Liver (tissue), 9 donors: Measurements from ENCODE around the gene SCLY. TPM values are rescaled to one million over a fixed set of nuclear protein-coding genes. Genes with fewer than 3 reads are reported as not detected.

Experiments used
- DNase-seq: peaks from one replicate; pipeline ENCODE4 v3.0.0-alpha.2; 2017; ENCODE audit warnings: low spot score
- H3K27ac ChIP-seq, 2 donors: one replicate each; pipeline ENCODE4 v1.7.0; 2013; ENCODE audit warnings: inconsistent platforms in 2 of 2, low read length in 2 of 2, control low read depth in 1 of 2, low read depth in 1 of 2, mild to moderate bottlenecking in 1 of 2
- H3K27me3 ChIP-seq, 4 donors: one replicate each; pipeline versions ENCODE4 v1.6.1 to v1.7.0; 2013; ENCODE audit warnings: low read length in 3 of 4, inconsistent platforms in 1 of 4, mild to moderate bottlenecking in 1 of 4, moderate library complexity in 1 of 4; ENCODE audit not compliant: control insufficient read depth in 4 of 4, insufficient read depth in 4 of 4
- H3K36me3 ChIP-seq, 4 donors: one replicate each; pipeline versions ENCODE4 v1.6.1 to v1.7.0; 2013; ENCODE audit warnings: low read length in 3 of 4, mild to moderate bottlenecking in 3 of 4, low read depth in 1 of 4, moderate library complexity in 1 of 4; ENCODE audit not compliant: control insufficient read depth in 4 of 4, insufficient read depth in 3 of 4
- H3K4me1 ChIP-seq, 4 donors: one replicate each; pipeline versions ENCODE4 v1.6.1 to v1.7.0; 2013; ENCODE audit warnings: low read length in 3 of 4, mild to moderate bottlenecking in 3 of 4, moderate library complexity in 1 of 4; ENCODE audit not compliant: control insufficient read depth in 4 of 4, insufficient read depth in 4 of 4
- H3K4me3 ChIP-seq, 3 donors: one replicate each; pipeline versions ENCODE4 v1.6.1 to v1.7.0; 2013; ENCODE audit warnings: low read length in 3 of 3, control low read depth in 1 of 3, low read depth in 1 of 3, mild to moderate bottlenecking in 1 of 3
- H3K9ac ChIP-seq, 2 donors: one replicate each; pipeline ENCODE4 v1.7.0; 2013; ENCODE audit warnings: low read length in 2 of 2, mild to moderate bottlenecking in 2 of 2, moderate library complexity in 2 of 2, control low read depth in 1 of 2, low read depth in 1 of 2
- H3K9me3 ChIP-seq, 4 donors: one replicate each; pipeline versions ENCODE4 v1.6.1 to v1.7.0; 2013; ENCODE audit warnings: low read length in 3 of 4; ENCODE audit not compliant: control insufficient read depth in 4 of 4
- EGR1 ChIP-seq, 2 donors: IDR thresholded peaks; 2 replicates each; pipeline ENCODE4 v1.6.1; 2016 to 2018; ENCODE audit warnings: antibody characterized with exemption in 2 of 2, low read depth in 2 of 2
- FOXA1 ChIP-seq: IDR thresholded peaks from 2 replicates; pipeline ENCODE4 v1.6.1; 2016; ENCODE audit warnings: antibody characterized with exemption
- FOXA2 ChIP-seq: IDR thresholded peaks from 2 replicates; pipeline ENCODE4 v1.6.1; 2016; ENCODE audit warnings: antibody characterized with exemption
- GABPA ChIP-seq, 2 donors: IDR thresholded peaks in 1 of 2; conservative IDR thresholded peaks in 1 of 2; 2 replicates each; pipeline ENCODE4 v1.6.1; 2016; ENCODE audit warnings: antibody characterized with exemption in 2 of 2, mild to moderate bottlenecking in 1 of 2, moderate library complexity in 1 of 2
- HNF4A ChIP-seq, 2 donors: conservative IDR thresholded peaks; 2 replicates each; pipeline ENCODE4 v1.6.1; 2016; ENCODE audit warnings: antibody characterized with exemption in 2 of 2, mild to moderate bottlenecking in 2 of 2
- HNF4G ChIP-seq: IDR thresholded peaks from 2 replicates; pipeline ENCODE4 v1.6.1; 2016; ENCODE audit warnings: antibody characterized with exemption
- JUND ChIP-seq, 2 donors: IDR thresholded peaks; 2 replicates each; pipeline ENCODE4 v1.6.1; 2016; ENCODE audit warnings: antibody characterized with exemption in 2 of 2
- RAD21 ChIP-seq, 2 donors: IDR thresholded peaks; 2 replicates each; pipeline ENCODE4 v1.6.1; 2016; ENCODE audit warnings: antibody characterized with exemption in 2 of 2, mild to moderate bottlenecking in 2 of 2
- SP1 ChIP-seq: IDR thresholded peaks from 2 replicates; pipeline ENCODE4 v1.6.1; 2018; ENCODE audit warnings: antibody characterized with exemption, mild to moderate bottlenecking
- TAF1 ChIP-seq: conservative IDR thresholded peaks from 2 replicates; pipeline ENCODE4 v1.6.1; 2016; ENCODE audit warnings: antibody characterized with exemption, mild to moderate bottlenecking
- YY1 ChIP-seq: IDR thresholded peaks from 2 replicates; pipeline ENCODE4 v1.6.1; 2016; ENCODE audit warnings: antibody characterized with exemption, mild to moderate bottlenecking
- WGBS: extraction: QIAGEN DNeasy Blood & Tissue Kit; methylation state at CpG from one replicate; pipeline ENCODE4 v1.1.7; 2013; 5-methylcytosine and 5-hydroxymethylcytosine counted together
- polyA plus RNA-seq, 2 donors: library from polyadenylated mRNA; stranded (reverse) in 1 of 2; unstranded in 1 of 2; fragments of 200-250 nt in 1 of 2; fragments of >200 nt in 1 of 2; fragmentation: Nextera tagmentation in 1 of 2; extraction: Ambion mirVana in 1 of 2; gene quantifications; one replicate each; pipeline versions ENCODE4 v1.2.1 to v1.2.3, GENCODE V29; 2013 to 2015
- total RNA-seq, 2 donors: library from RNA; depleted of rRNA; stranded (reverse); fragments of >200 nt; gene quantifications; one replicate each; pipeline ENCODE4 v1.2.3, GENCODE V29; 2014
- TF ChIP-seq, protein P1 (sequence below): IDR thresholded peaks from 2 replicates; pipeline ENCODE4 v1.6.1; 2016; ENCODE audit warnings: antibody characterized with exemption
- TF ChIP-seq, protein P2 (sequence below): fragments of 150-350 bp; IDR thresholded peaks from 2 replicates; pipeline ENCODE4 v1.5.1; 2017; ENCODE audit warnings: improper control_type of control experiment, low read depth, low read length; ENCODE audit not compliant: missing input control
- TF ChIP-seq, protein P3 (sequence below): IDR thresholded peaks from 2 replicates; pipeline ENCODE4 v1.6.1; 2016; ENCODE audit warnings: antibody characterized with exemption, mild to moderate bottlenecking
- TF ChIP-seq, protein P4 (sequence below): IDR thresholded peaks from 2 replicates; pipeline ENCODE4 v1.6.1; 2016; ENCODE audit warnings: antibody characterized with exemption
- donor health status: healthy.
- donor health status: healthy.
- donor health status: healthy.
- donor health status: healthy.
- donor health status: healthy.

Gene SCLY
- total and polyA plus RNA-seq, 4 donors = 21.6 to 39.2 (median 25.0) TPM

DNA sequence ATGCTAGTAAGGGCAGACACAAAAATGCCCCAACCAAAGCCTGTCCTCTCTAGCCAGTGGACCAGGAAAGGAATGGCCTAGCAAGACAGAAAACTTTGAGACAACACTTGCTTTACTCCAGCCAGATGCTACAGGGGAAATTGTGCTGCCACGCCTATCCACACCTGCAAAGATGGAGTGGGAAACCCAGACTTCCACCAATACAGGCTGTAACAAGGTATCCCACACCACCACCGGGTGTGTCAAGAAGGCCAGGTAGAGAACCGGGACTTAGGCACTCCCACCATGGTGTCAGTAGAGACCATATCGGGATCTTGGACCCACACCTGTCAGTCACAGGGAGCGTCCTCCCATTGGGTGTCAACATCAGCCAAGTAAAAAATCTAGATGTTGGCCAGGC, 23.1 kb downstream of the SCLY start:
- peaks cover 11 to 31% (median 25%) of the 10 kb centered on the region in 4 donors for H3K36me3 ChIP-seq
- H3K4me3 ChIP-seq = no peak overlapping the region
- H3K27ac ChIP-seq = no peak overlapping the region
- H3K27me3 ChIP-seq = no peaks in the 10 kb centered on the region
- WGBS = 88% methylated on average over 5 of the region's 5 CpGs
- H3K4me1 ChIP-seq = peaks cover 0 to 14% (median 5%) of the 10 kb centered on the region in 4 donors
- H3K9me3 ChIP-seq = peaks cover 0 to 5% (median 0%) of the 10 kb centered on the region in 4 donors
- no peak for DNase-seq
- TF ChIP-seq EGR1 (IDR thresholded peaks at IDR 0.05; ENCODE audit: low read depth in 2 of 2) (no peak), HNF4G (no peak), HNF4A (conservative IDR thresholded peaks at IDR 0.05) (no peak), RAD21 (IDR thresholded peaks at IDR 0.05) (no peak)
- TF ChIP-seq, protein P1, sequence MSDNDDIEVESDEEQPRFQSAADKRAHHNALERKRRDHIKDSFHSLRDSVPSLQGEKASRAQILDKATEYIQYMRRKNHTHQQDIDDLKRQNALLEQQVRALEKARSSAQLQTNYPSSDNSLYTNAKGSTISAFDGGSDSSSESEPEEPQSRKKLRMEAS = no peak
- TF ChIP-seq, protein P2, sequence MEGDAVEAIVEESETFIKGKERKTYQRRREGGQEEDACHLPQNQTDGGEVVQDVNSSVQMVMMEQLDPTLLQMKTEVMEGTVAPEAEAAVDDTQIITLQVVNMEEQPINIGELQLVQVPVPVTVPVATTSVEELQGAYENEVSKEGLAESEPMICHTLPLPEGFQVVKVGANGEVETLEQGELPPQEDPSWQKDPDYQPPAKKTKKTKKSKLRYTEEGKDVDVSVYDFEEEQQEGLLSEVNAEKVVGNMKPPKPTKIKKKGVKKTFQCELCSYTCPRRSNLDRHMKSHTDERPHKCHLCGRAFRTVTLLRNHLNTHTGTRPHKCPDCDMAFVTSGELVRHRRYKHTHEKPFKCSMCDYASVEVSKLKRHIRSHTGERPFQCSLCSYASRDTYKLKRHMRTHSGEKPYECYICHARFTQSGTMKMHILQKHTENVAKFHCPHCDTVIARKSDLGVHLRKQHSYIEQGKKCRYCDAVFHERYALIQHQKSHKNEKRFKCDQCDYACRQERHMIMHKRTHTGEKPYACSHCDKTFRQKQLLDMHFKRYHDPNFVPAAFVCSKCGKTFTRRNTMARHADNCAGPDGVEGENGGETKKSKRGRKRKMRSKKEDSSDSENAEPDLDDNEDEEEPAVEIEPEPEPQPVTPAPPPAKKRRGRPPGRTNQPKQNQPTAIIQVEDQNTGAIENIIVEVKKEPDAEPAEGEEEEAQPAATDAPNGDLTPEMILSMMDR = no peak
- TF ChIP-seq, protein P3, sequence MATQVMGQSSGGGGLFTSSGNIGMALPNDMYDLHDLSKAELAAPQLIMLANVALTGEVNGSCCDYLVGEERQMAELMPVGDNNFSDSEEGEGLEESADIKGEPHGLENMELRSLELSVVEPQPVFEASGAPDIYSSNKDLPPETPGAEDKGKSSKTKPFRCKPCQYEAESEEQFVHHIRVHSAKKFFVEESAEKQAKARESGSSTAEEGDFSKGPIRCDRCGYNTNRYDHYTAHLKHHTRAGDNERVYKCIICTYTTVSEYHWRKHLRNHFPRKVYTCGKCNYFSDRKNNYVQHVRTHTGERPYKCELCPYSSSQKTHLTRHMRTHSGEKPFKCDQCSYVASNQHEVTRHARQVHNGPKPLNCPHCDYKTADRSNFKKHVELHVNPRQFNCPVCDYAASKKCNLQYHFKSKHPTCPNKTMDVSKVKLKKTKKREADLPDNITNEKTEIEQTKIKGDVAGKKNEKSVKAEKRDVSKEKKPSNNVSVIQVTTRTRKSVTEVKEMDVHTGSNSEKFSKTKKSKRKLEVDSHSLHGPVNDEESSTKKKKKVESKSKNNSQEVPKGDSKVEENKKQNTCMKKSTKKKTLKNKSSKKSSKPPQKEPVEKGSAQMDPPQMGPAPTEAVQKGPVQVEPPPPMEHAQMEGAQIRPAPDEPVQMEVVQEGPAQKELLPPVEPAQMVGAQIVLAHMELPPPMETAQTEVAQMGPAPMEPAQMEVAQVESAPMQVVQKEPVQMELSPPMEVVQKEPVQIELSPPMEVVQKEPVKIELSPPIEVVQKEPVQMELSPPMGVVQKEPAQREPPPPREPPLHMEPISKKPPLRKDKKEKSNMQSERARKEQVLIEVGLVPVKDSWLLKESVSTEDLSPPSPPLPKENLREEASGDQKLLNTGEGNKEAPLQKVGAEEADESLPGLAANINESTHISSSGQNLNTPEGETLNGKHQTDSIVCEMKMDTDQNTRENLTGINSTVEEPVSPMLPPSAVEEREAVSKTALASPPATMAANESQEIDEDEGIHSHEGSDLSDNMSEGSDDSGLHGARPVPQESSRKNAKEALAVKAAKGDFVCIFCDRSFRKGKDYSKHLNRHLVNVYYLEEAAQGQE = no peak
- no peak overlapping the region for H3K9ac ChIP-seq

GRCh38 chr2:238084761-238085160, 24.0 kb downstream of the SCLY start:
- Histone ChIP-seq H3K36me3 (peaks cover 11 to 31% (median 25%) of the 10 kb centered on the region in 4 donors), H3K4me1 (peaks cover 0 to 6% (median 0%) of the 10 kb centered on the region in 4 donors), H3K9me3 (peaks cover 0 to 5% (median 0%) of the 10 kb centered on the region in 4 donors), H3K27ac (no peak overlapping the region), H3K9ac (no peak overlapping the region), H3K27me3 (no peaks in the 10 kb centered on the region), H3K4me3 (no peak overlapping the region)
- WGBS = 94% methylated on average over 7 of the region's 7 CpGs
- DNase-seq = no peak
- TF ChIP-seq GABPA (IDR thresholded peaks at IDR 0.05 in 1 of 2, conservative IDR thresholded peaks at IDR 0.05 in 1 of 2) (no peak), HNF4A (conservative IDR thresholded peaks at IDR 0.05) (no peak), SP1 (no peak), HNF4G (no peak), FOXA1 (no peak), RAD21 (IDR thresholded peaks at IDR 0.05) (no peak), JUND (IDR thresholded peaks at IDR 0.05) (no peak), TAF1 (no peak), FOXA2 (no peak), YY1 (no peak)
- TF ChIP-seq, protein P3 = no peak
- TF ChIP-seq, protein P2 = no peak
- TF ChIP-seq, protein P4, sequence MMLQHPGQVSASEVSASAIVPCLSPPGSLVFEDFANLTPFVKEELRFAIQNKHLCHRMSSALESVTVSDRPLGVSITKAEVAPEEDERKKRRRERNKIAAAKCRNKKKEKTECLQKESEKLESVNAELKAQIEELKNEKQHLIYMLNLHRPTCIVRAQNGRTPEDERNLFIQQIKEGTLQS = no peak
- TF ChIP-seq, protein P1 = no peak
